ENCODE data around the gene CYP39A1. TPM values are rescaled to one million over a fixed set of nuclear protein-coding genes. Genes with fewer than 3 reads are reported as not detected.

The CYP39A1 gene
- total and polyA plus RNA-seq, 9 of the 15 experiments (the other 6 are each of a cell fraction or from before 2014, with no cell fraction given) = not detected

DNA sequence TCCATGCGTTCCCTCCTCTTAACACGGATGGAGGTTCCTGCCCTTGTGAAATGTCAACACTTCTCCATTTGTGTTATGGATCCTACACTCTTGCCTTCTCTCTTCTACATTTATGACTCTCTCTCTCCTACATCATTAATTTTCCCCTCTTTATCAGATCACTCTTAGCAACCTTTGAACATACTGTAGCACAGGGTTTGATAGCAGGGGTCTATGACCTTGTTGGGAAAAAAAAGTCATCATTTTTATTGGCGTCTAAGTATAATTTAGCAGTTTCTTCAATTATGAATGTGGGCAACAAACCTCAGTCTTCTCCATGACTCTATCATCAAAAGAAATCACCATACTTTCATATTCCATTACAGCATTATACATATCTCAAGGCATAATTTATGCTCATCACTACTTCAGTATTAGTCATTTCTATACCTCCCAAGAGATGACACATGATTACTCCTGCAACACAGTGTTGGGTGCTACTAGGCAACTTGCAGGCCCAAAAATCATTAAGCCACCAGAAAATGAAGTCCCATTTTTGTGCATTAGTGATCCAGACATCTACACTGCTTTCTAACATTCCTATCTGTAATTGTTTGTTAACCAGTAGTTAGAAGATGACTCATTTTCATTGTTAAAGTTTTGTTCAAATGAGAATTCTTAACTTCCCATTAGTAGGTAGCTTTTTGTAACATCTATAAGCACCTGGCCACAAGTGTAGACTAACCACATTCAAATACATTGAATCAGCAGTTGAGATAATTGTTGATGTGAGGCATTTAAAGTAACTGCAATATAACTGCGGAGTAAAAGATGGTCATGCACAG, 9.5 kb downstream of the CYP39A1 start (continued):
- no peak for TF ChIP-seq RFX5 (IDR thresholded peaks at IDR 0.05; ENCODE audit: low read depth, low read length)

- no peak for FAIRE-seq
- no peak overlapping the region for H2AFZ ChIP-seq (ENCODE audit: low read depth, low read length)
- no peak for ATAC-seq
Measured at GRCh38 chr6:46638650-46639049, 14.0 kb downstream of the CYP39A1 start.

More at GRCh38 chr6:46638650-46639049, 14.0 kb downstream of the CYP39A1 start:
- in situ Hi-C loops (cut with MboI) (loop anchor here (10.0 kb wide), 1 partner anchor 214 kb away; no protein-coding TSS in a partner anchor), intact Hi-C loops (cut with micrococcal nuclease) (no loop called here)
- WGBS (ENCODE audit: insufficient coverage, low coverage, missing lambda C conversion rate) = 0% methylated on average over 2 of the region's 2 CpGs
- POLR2A ChIA-PET = no interaction called here
- CTCF ChIA-PET (ENCODE audit: low intra/inter-chr PET ratio) = no interaction called here
- Histone ChIP-seq H3K9me1 (ENCODE audit: control insufficient read depth, insufficient read depth, low read length) (no peaks in the 10 kb centered on the region), H3K4me2 (ENCODE audit: insufficient read depth, low read length) (no peak overlapping the region), H3K9me3 (replicated peaks; ENCODE audit: control insufficient read depth, insufficient read depth, low read depth, low read length) (no peaks in the 10 kb centered on the region), H3K36me3 (ENCODE audit: control insufficient read depth, insufficient read depth, low read length) (no peaks in the 10 kb centered on the region; the same call in 2 of the 3 replicates), H3K4me3 (no peak overlapping the region), H3K4me1 (replicated peaks in 1 of 2; ENCODE audit: control insufficient read depth in 2 of 2, insufficient read depth in 2 of 2, low read length in 2 of 2) (no peaks in the 10 kb centered on the region), H4K20me1 (replicated peaks; ENCODE audit: control insufficient read depth, insufficient read depth, low read length) (no peaks in the 10 kb centered on the region), H3K27me3 (ENCODE audit: control insufficient read depth in 2 of 2, insufficient read depth in 2 of 2, low read length in 2 of 2) (no peaks in the 10 kb centered on the region; a peak in 1 of 5 replicates), H3K79me2 (ENCODE audit: control insufficient read depth, insufficient read depth, low read length) (no peaks in the 10 kb centered on the region), H3K9ac (ENCODE audit: insufficient read depth in 1 of 2, low read depth in 2 of 2, low read length in 2 of 2) (no peak overlapping the region), H3K27ac (ENCODE audit: extremely low read depth, low read depth, low read length) (no peak overlapping the region)
- TF ChIP-seq THAP7 (CRISPR knock-in tag; IDR thresholded peaks at IDR 0.05) = no peak
- no peak for TF ChIP-seq FOXA3 (CRISPR knock-in tag; conservative IDR thresholded peaks at IDR 0.05 in 1 of 2, IDR thresholded peaks at IDR 0.05 in 1 of 2)
- TF ChIP-seq YY1 (IDR thresholded peaks at IDR 0.05; ENCODE audit: borderline replicate concordance in 1 of 3, control insufficient read depth in 1 of 3, extremely low read depth in 1 of 3, insufficient read depth in 3 of 3, insufficient read length in 1 of 3, insufficient replicate concordance in 2 of 3, low read depth in 1 of 3, low read length in 2 of 3) = no peak
- TF ChIP-seq MAFK (IDR thresholded peaks at IDR 0.05; ENCODE audit: low read length) = no peak
- no peak for TF ChIP-seq TCF7 (IDR thresholded peaks at IDR 0.05; ENCODE audit: borderline replicate concordance)
- TF ChIP-seq SMC3 (conservative IDR thresholded peaks at IDR 0.05; ENCODE audit: insufficient read depth, low read depth, low read length) = no peak
- DNase-seq (ENCODE audit: extremely low read depth in 1 of 4, low spot score in 3 of 4) = no peak
- BruUV-seq (replicated peaks) = no TSS peak

Data from K562 (cell line).